B cell (primary cell): Measurements from ENCODE around the gene ITSN1. TPM values are rescaled to one million over a fixed set of nuclear protein-coding genes. Genes with fewer than 3 reads are reported as not detected.

Source experiments
- ATAC-seq: fragments of 200-7000 bp; cut with Tn5 transposase; one replicate; pipeline ENCODE4 v1.10.0; 2021; ENCODE audit warnings: low read depth, mild to moderate bottlenecking, moderate number of reproducible peaks, moderate library complexity
- CTCF ChIA-PET: fragments of 350-600 bp; sonication (Branson Sonifier 250); formaldehyde crosslinking; loops from one replicate; lab custom pipeline; 2021; ENCODE audit warnings: antibody characterized with exemption, inconsistent platforms; lab: Charles Lee
- POLR2A ChIA-PET: fragments of 350-600 bp; sonication (Branson Sonifier 250); formaldehyde crosslinking; loops from one replicate; lab custom pipeline; 2021; ENCODE audit warnings: antibody characterized with exemption; lab: Charles Lee
- DNase-seq: peaks from one replicate; pipeline ENCODE4 v3.0.0; 2013
- H2AFZ ChIP-seq: 2 replicates; pipeline ENCODE4 v1.6.1; 2012; ENCODE audit warnings: mild to moderate bottlenecking, low read depth, low read length; ENCODE audit not compliant: insufficient read depth, poor library complexity, severe bottlenecking
- H3K27ac ChIP-seq, 2 donors: 1 replicate in 1 of 2; 2 replicates in 1 of 2; pipeline ENCODE4 v1.5.1; 2012 to 2013; ENCODE audit warnings: low read length in 2 of 2, mild to moderate bottlenecking in 2 of 2, moderate library complexity in 1 of 2
- H3K27me3 ChIP-seq, 4 experiments: fragments of 200-600 bp in 1 of 4; sonication (generic) in 1 of 4; replicated peaks in 1 of 4; 1 replicate in 2 of 4; 2 replicates in 2 of 4; pipeline versions ENCODE4 v1.6.1 to v1.7.0; 2013 to 2016; ENCODE audit warnings: low read length in 3 of 4, mild to moderate bottlenecking in 2 of 4, mixed read lengths in 1 of 4, moderate library complexity in 1 of 4; ENCODE audit not compliant: insufficient read depth in 4 of 4, control insufficient read depth in 3 of 4; ENCODE audit errors: control extremely low read depth in 1 of 4
- H3K36me3 ChIP-seq, 2 experiments: replicated peaks in 1 of 2; 1 replicate in 1 of 2; 2 replicates in 1 of 2; pipeline versions ENCODE4 v1.6.1 to v1.7.1; 2013; ENCODE audit warnings: low read length in 1 of 2; ENCODE audit not compliant: insufficient read depth in 2 of 2, control insufficient read depth in 1 of 2; ENCODE audit errors: control extremely low read depth in 1 of 2, extremely low read depth in 1 of 2
- H3K4me1 ChIP-seq, 2 donors: fragments of 200-600 bp in 1 of 2; sonication (generic) in 1 of 2; 1 replicate in 1 of 2; 2 replicates in 1 of 2; pipeline versions ENCODE4 v1.5.1 to v1.6.1; 2013 to 2017; ENCODE audit warnings: low read length in 2 of 2; ENCODE audit not compliant: control insufficient read depth in 2 of 2, insufficient read depth in 2 of 2
- H3K4me2 ChIP-seq: replicated peaks from 2 replicates; pipeline ENCODE3; 2012; ENCODE audit warnings: mild to moderate bottlenecking, low read depth, low read length; ENCODE audit not compliant: poor library complexity, severe bottlenecking
- H3K4me3 ChIP-seq, 5 experiments: fragments of 200-600 bp in 1 of 5; sonication (generic) in 1 of 5; 1 replicate in 3 of 5; 2 replicates in 2 of 5; pipeline versions ENCODE4 v1.5.1 to v1.7.0; 2011 to 2016; ENCODE audit warnings: low read length in 4 of 5, mild to moderate bottlenecking in 4 of 5, low read depth in 2 of 5, control low read depth in 1 of 5, moderate library complexity in 1 of 5; ENCODE audit not compliant: insufficient read depth in 1 of 5; ENCODE audit errors: control extremely low read depth in 1 of 5, extremely low read depth in 1 of 5
- H3K79me2 ChIP-seq: fragments of 200-600 bp; sonication (generic); one replicate; pipeline ENCODE4 v1.6.0; 2016; ENCODE audit warnings: low read length; ENCODE audit not compliant: control insufficient read depth, insufficient read depth
- H3K9ac ChIP-seq: fragments of 200-600 bp; sonication (generic); 2 replicates; pipeline ENCODE4 v1.6.1; 2017; ENCODE audit warnings: mild to moderate bottlenecking, low read length, moderate library complexity
- H3K9me3 ChIP-seq, 3 donors: one replicate each; pipeline versions ENCODE4 v1.6.1 to v1.7.1; 2013; ENCODE audit warnings: low read length in 2 of 3; ENCODE audit not compliant: control insufficient read depth in 2 of 3, insufficient read depth in 1 of 3; ENCODE audit errors: control extremely low read depth in 1 of 3
- H4K20me1 ChIP-seq: 2 replicates; pipeline ENCODE4 v1.6.0; 2012; ENCODE audit warnings: mild to moderate bottlenecking, low read length; ENCODE audit not compliant: insufficient read depth, control insufficient read depth, poor library complexity, severe bottlenecking
- H3K27ac Mint-ChIP-seq: one replicate; pipeline ENCODE4 v1.8.0; 2021; ENCODE audit warnings: mixed read lengths
- H3K27me3 Mint-ChIP-seq: one replicate; pipeline ENCODE4 v1.8.0; 2021; ENCODE audit warnings: mixed read lengths
- H3K4me1 Mint-ChIP-seq: one replicate; pipeline ENCODE4 v1.8.0; 2021; ENCODE audit warnings: mixed read lengths
- H3K4me3 Mint-ChIP-seq: one replicate; pipeline ENCODE4 v1.8.0; 2021; ENCODE audit warnings: mixed read lengths
- H3K9me3 Mint-ChIP-seq: one replicate; pipeline ENCODE4 v1.8.0; 2022; ENCODE audit warnings: mixed read lengths; ENCODE audit not compliant: insufficient read depth
- EZH2 ChIP-seq: IDR thresholded peaks from 2 replicates; pipeline ENCODE4 v1.6.1; 2012; ENCODE audit warnings: borderline replicate concordance, low read depth, mild to moderate bottlenecking, moderate library complexity, low read length; ENCODE audit not compliant: insufficient read depth, poor library complexity, severe bottlenecking
- WGBS: methylation state at CpG from one replicate; pipeline ENCODE4 v1.1.5; 2013; ENCODE audit warnings: missing lambda C conversion rate; ENCODE audit not compliant: insufficient coverage; 5-methylcytosine and 5-hydroxymethylcytosine counted together
- intact Hi-C: fragments of 100-400 bp; cut with micrococcal nuclease; formaldehyde crosslinking; loops from one replicate; pipeline ENCODE4 v1.10.0; 2022
- polyA plus RNA-seq: library from polyadenylated mRNA; depleted of rRNA; stranded (reverse); fragments of >200 nt; gene quantifications from 2 replicates; pipeline ENCODE4 v1.2.3, GENCODE V29; 2012
- total RNA-seq, 2 donors: library from RNA; stranded (reverse); fragments of 120-200 nt in 1 of 2; gene quantifications; 1 replicate in 1 of 2; 2 replicates in 1 of 2; pipeline versions ENCODE4 v1.2.3 to v1.2.4, GENCODE V29; 2013 to 2022
- TF ChIP-seq, protein P1 (sequence below): fragments of 200-600 bp; IDR thresholded peaks from one replicate; pipeline ENCODE4 v1.8.0; 2022; ENCODE audit warnings: antibody characterized with exemption, mild to moderate bottlenecking

Gene ITSN1
- total and polyA plus RNA-seq, 2 donors (not counting 1 experiment from before 2014, with no cell fraction given) = 0.31 to 2.4 TPM

DNA sequence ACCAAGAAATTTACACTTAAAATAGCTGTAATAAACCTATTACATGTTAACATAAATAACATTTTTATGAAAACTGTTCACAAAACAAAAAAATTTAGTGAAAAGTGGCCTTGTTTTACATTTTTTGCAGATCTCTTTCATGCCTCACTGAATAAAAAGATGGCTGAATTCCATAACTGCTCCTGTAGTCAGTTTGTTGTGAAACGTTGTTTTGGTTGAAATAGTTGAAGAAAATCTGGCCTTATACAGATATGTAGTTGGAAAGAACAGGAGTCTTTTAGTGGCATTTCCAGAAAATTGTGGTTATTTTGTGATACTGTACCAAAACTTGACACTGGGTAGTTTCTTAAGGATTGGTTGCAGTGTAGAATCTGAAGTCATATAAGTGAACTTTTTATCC, 18.1 kb downstream of the ITSN1 start:
- Histone ChIP-seq H4K20me1 (no peaks in the 10 kb centered on the region), H2AFZ (no peak overlapping the region), H3K36me3 (no peaks in the 10 kb centered on the region), H3K27me3 (no peaks in the 10 kb centered on the region), H3K4me3 (no peak overlapping the region), H3K9me3 (no peaks in the 10 kb centered on the region), H3K27ac (no peak overlapping the region), H3K4me2 (no peak overlapping the region), H3K9ac (no peak overlapping the region), H3K4me1 (no peaks in the 10 kb centered on the region), H3K79me2 (no peaks in the 10 kb centered on the region)
- WGBS = 100% methylated on average over 1 of the region's 1 CpG
- TF ChIP-seq, protein P1, sequence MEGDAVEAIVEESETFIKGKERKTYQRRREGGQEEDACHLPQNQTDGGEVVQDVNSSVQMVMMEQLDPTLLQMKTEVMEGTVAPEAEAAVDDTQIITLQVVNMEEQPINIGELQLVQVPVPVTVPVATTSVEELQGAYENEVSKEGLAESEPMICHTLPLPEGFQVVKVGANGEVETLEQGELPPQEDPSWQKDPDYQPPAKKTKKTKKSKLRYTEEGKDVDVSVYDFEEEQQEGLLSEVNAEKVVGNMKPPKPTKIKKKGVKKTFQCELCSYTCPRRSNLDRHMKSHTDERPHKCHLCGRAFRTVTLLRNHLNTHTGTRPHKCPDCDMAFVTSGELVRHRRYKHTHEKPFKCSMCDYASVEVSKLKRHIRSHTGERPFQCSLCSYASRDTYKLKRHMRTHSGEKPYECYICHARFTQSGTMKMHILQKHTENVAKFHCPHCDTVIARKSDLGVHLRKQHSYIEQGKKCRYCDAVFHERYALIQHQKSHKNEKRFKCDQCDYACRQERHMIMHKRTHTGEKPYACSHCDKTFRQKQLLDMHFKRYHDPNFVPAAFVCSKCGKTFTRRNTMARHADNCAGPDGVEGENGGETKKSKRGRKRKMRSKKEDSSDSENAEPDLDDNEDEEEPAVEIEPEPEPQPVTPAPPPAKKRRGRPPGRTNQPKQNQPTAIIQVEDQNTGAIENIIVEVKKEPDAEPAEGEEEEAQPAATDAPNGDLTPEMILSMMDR = no peak
- no peak for TF ChIP-seq EZH2
- no peak for ATAC-seq
- Mint-ChIP-seq H3K9me3 (no peaks in the 10 kb centered on the region), H3K27me3 (peaks cover 22% of the 10 kb centered on the region), H3K4me1 (no peaks in the 10 kb centered on the region), H3K27ac (no peak overlapping the region), H3K4me3 (no peak overlapping the region)
- intact Hi-C loops = no loop called here
- POLR2A ChIA-PET = no interaction called here
- no peak for DNase-seq
- CTCF ChIA-PET = interaction anchor here (0.5 kb wide), 1 partner anchor 1053 kb away, joined by 3 read pairs; no protein-coding TSS in a partner anchor

DNA sequence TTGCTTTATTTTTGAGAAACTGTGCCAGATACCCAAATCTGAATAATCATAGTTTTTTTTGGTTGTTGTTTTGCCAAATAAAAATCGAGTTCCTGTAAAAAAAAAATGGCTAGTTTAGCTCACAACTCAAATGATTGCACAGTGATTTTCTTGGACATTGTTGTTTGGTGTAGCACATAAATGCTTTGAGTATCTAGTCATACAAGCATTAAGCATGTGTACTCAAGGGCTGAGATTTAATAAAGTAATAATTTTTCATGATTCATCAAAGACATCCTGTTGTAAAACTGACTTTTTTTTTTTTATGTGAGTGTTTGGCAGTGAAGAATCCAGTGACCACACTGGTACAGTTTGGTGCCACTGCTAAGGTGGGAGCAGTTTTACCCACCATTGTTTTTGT, 18.8 kb downstream of the ITSN1 start:
- no peaks in the 10 kb centered on the region for H3K79me2 ChIP-seq
- H3K9ac ChIP-seq = no peak overlapping the region
- DNase-seq (no peak), ATAC-seq (no peak)
- no peaks in the 10 kb centered on the region for H4K20me1 ChIP-seq
- no peak overlapping the region for H3K4me3 ChIP-seq
- peaks cover 22% of the 10 kb centered on the region for H3K27me3 Mint-ChIP-seq
- intact Hi-C loops = no loop called here
- no peaks in the 10 kb centered on the region for H3K27me3 ChIP-seq
- no peak overlapping the region for H3K27ac Mint-ChIP-seq
- no peaks in the 10 kb centered on the region for H3K9me3 Mint-ChIP-seq
- TF ChIP-seq, protein P1 = no peak
- TF ChIP-seq EZH2 = no peak
- ChIA-PET POLR2A (no interaction called here), CTCF (interaction anchor here (0.5 kb wide), 1 partner anchor 1053 kb away, joined by 3 read pairs; no protein-coding TSS in a partner anchor)
- no peaks in the 10 kb centered on the region for H3K4me1 Mint-ChIP-seq
- H3K9me3 ChIP-seq = no peaks in the 10 kb centered on the region
- H3K4me1 ChIP-seq = no peaks in the 10 kb centered on the region
- no peak overlapping the region for H3K4me3 Mint-ChIP-seq
- H3K36me3 ChIP-seq = no peaks in the 10 kb centered on the region
- H3K27ac ChIP-seq = no peak overlapping the region
- H3K4me2 ChIP-seq = no peak overlapping the region
- WGBS = no CpG with 5 or more reads among the region's 1 CpG
- no peak overlapping the region for H2AFZ ChIP-seq
